ENCODE results near the gene FAM120B.

Gene FAM120B

GRCh38 chr6:170292407-170293158 lies 14.0 kb upstream of the FAM120B start:
- ATAC-seq = 0 out of 3 replicates have a peak, but pooled peaks have one; percentile 2
- TF ChIP-seq ZNF70 (CRISPR knock-in tag; IDR thresholded peaks at IDR 0.05) (no peak), GLIS3 (CRISPR knock-in tag; IDR thresholded peaks at IDR 0.05) (no peak), ZFP3 (CRISPR knock-in tag; IDR thresholded peaks at IDR 0.05) (no peak), POU6F1 (CRISPR knock-in tag; IDR thresholded peaks at IDR 0.05; ENCODE audit: borderline replicate concordance, low read depth) (no peak), TCF4 (CRISPR knock-in tag; IDR thresholded peaks at IDR 0.05; ENCODE audit: borderline replicate concordance) (no peak), CSDC2 (CRISPR knock-in tag; IDR thresholded peaks at IDR 0.05) (no peak), RARB (CRISPR knock-in tag; IDR thresholded peaks at IDR 0.05) (no peak), ZNF8 (CRISPR knock-in tag; IDR thresholded peaks at IDR 0.05) (no peak), ZC3H10 (CRISPR knock-in tag; IDR thresholded peaks at IDR 0.05) (no peak), ZNF565 (CRISPR knock-in tag; conservative IDR thresholded peaks at IDR 0.05; ENCODE audit: low read depth) (no peak), PATZ1 (CRISPR knock-in tag; IDR thresholded peaks at IDR 0.05; ENCODE audit: borderline replicate concordance) (no peak), SNAI2 (CRISPR knock-in tag; IDR thresholded peaks at IDR 0.05) (no peak), ZFP30 (CRISPR knock-in tag; IDR thresholded peaks at IDR 0.05) (no peak), PPARA (CRISPR knock-in tag; IDR thresholded peaks at IDR 0.05; ENCODE audit: borderline replicate concordance) (no peak)

GRCh38 chr6:170293341-170294231 lies 13.0 kb upstream of the FAM120B start:
- TF ChIP-seq ZFP30 (CRISPR knock-in tag; IDR thresholded peaks at IDR 0.05) (no peak), TOX (CRISPR knock-in tag; IDR thresholded peaks at IDR 0.05; ENCODE audit: borderline replicate concordance) (no peak), CSDC2 (CRISPR knock-in tag; IDR thresholded peaks at IDR 0.05) (no peak), ZNF8 (CRISPR knock-in tag; IDR thresholded peaks at IDR 0.05) (no peak)
- ATAC-seq = no peak

DNA sequence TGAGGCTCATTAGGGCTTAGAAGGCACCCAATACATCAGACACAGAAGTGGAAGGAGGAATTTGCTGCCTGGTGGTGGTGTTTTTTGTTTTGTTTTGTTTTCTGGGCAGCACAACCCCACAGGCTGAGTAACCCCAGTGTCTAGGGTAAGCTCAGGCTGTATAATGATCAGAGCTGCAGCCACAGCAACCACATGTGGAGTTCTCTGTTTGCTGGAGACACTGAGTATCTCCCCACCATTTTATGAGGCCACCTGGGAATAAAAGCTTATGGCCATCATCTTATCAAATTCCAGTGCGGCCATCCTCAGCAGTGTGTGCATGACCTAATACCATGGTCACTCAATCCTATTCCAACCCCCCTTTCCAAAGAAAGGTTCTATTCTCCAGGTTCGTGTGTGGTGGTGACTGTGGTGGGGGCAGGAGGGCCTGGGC lies 12.2 kb upstream of the FAM120B start:
- ATAC-seq = no peak
- TF ChIP-seq PATZ1 (CRISPR knock-in tag; IDR thresholded peaks at IDR 0.05; ENCODE audit: borderline replicate concordance) (no peak), ZFP30 (CRISPR knock-in tag; IDR thresholded peaks at IDR 0.05) (no peak), OSR1 (CRISPR knock-in tag; IDR thresholded peaks at IDR 0.05) (no peak), CSDC2 (CRISPR knock-in tag; IDR thresholded peaks at IDR 0.05) (no peak)

DNA sequence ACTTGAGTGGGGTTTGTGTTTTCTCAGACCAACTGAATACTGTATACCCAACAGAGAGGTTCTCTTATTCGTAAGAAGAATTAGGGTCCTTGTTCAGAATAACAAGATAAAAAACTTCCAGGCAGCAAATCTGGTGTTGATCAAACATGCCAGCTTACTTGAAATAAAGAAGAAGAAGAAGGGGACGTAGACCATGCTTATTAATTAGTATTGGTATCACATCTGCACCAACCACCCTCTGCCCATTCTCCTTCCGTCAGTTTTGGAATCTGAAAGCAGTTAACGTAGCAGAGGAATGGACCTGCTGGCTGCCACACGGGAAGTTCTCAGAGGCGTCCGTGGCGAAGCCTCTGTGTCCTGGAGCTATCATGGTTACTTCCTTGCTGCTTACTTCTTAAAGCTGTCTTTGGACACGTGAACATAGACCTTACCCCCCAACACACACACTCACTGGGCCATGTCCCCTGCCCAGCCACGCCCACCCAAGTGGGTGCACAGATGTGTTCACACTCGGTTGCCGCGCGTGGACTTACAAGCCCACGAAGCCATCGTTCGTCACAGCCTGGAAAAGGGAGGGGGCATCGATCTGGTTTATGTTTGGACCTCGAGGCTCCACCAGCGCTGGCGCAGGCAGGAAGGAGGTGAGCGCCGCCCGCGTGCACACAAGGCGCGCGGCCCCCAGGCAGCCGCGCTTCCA lies 11.6 kb upstream of the FAM120B start:
- ATAC-seq = peak; percentile 4; the same call in 2 of the 3 replicates
- TF ChIP-seq ARNTL (CRISPR knock-in tag; IDR thresholded peaks at IDR 0.05; ENCODE audit: borderline replicate concordance, low read depth) (no peak), ZNF8 (CRISPR knock-in tag; IDR thresholded peaks at IDR 0.05) (no peak), ZNF70 (CRISPR knock-in tag; IDR thresholded peaks at IDR 0.05) (no peak), GLIS3 (CRISPR knock-in tag; IDR thresholded peaks at IDR 0.05) (no peak), RARB (CRISPR knock-in tag; IDR thresholded peaks at IDR 0.05) (no peak), ZC3H10 (CRISPR knock-in tag; IDR thresholded peaks at IDR 0.05) (no peak), OSR1 (CRISPR knock-in tag; IDR thresholded peaks at IDR 0.05) (no peak), ZFP30 (CRISPR knock-in tag; IDR thresholded peaks at IDR 0.05) (no peak), ZFP3 (CRISPR knock-in tag; IDR thresholded peaks at IDR 0.05) (no peak), PATZ1 (CRISPR knock-in tag; IDR thresholded peaks at IDR 0.05; ENCODE audit: borderline replicate concordance) (no peak), ISL1 (CRISPR knock-in tag; IDR thresholded peaks at IDR 0.05) (no peak)
- TF ChIP-seq, protein P1, sequence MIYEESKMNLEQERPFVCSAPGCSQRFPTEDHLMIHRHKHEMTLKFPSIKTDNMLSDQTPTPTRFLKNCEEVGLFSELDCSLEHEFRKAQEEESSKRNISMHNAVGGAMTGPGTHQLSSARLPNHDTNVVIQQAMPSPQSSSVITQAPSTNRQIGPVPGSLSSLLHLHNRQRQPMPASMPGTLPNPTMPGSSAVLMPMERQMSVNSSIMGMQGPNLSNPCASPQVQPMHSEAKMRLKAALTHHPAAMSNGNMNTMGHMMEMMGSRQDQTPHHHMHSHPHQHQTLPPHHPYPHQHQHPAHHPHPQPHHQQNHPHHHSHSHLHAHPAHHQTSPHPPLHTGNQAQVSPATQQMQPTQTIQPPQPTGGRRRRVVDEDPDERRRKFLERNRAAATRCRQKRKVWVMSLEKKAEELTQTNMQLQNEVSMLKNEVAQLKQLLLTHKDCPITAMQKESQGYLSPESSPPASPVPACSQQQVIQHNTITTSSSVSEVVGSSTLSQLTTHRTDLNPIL (CRISPR knock-in tag; IDR thresholded peaks at IDR 0.05; ENCODE audit: low read depth) = no peak
- TF ChIP-seq, protein P2, sequence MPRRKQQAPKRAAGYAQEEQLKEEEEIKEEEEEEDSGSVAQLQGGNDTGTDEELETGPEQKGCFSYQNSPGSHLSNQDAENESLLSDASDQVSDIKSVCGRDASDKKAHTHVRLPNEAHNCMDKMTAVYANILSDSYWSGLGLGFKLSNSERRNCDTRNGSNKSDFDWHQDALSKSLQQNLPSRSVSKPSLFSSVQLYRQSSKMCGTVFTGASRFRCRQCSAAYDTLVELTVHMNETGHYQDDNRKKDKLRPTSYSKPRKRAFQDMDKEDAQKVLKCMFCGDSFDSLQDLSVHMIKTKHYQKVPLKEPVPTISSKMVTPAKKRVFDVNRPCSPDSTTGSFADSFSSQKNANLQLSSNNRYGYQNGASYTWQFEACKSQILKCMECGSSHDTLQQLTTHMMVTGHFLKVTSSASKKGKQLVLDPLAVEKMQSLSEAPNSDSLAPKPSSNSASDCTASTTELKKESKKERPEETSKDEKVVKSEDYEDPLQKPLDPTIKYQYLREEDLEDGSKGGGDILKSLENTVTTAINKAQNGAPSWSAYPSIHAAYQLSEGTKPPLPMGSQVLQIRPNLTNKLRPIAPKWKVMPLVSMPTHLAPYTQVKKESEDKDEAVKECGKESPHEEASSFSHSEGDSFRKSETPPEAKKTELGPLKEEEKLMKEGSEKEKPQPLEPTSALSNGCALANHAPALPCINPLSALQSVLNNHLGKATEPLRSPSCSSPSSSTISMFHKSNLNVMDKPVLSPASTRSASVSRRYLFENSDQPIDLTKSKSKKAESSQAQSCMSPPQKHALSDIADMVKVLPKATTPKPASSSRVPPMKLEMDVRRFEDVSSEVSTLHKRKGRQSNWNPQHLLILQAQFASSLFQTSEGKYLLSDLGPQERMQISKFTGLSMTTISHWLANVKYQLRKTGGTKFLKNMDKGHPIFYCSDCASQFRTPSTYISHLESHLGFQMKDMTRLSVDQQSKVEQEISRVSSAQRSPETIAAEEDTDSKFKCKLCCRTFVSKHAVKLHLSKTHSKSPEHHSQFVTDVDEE (CRISPR knock-in tag; IDR thresholded peaks at IDR 0.05) = no peak
